Stimulated activated CD8-positive, alpha-beta memory T cell treated with anti-CD3 and anti-CD28 coated beads, Interleukin-12 subunit alpha, Interleukin-12 subunit beta, amount 100 ng/mL, for 24 hours (primary cell): ENCODE results near the gene TCF21.
"Not testable (repeated sequence)": the region's sequence is repeated elsewhere in the genome, so short reads cannot be mapped to it uniquely, and the experiment has no call there.

Experiments
- DNase-seq: peaks from one replicate; pipeline ENCODE4 v3.0.0-alpha.2; 2020; ENCODE audit errors: extremely low read depth

Gene TCF21

DNA sequence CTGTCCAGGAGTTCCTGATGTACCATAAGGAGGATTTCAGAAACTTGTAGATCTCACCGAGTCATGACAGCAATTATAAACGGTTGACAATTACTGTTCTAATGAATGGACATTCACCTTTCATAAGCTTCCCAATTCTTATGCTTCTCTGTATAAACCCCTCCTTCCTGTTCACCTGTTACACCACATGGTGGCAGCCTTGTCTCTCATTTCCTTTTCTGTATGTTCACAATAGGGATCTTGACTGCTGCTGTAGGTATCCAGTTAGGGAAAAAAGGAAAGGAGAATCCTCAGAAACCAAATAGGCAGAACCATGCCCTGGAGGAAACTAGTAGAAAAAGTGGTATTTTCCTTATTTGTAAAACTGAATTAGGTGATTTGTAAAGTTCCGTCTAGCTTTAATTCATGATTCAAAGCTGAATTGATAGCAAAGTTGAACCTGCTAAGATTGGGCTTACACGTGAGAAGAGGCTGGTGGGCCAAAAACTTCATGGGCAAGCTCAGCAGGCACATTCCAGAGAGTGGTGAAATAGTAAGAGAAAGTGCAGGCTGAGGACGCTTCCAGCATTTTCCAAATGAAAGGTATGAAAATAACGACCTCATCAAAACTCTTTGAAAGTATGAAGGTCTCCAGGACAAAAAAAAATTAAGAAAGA is 35.2 kb downstream of the TCF21 start:
- peak; percentile 3 for DNase-seq

DNA sequence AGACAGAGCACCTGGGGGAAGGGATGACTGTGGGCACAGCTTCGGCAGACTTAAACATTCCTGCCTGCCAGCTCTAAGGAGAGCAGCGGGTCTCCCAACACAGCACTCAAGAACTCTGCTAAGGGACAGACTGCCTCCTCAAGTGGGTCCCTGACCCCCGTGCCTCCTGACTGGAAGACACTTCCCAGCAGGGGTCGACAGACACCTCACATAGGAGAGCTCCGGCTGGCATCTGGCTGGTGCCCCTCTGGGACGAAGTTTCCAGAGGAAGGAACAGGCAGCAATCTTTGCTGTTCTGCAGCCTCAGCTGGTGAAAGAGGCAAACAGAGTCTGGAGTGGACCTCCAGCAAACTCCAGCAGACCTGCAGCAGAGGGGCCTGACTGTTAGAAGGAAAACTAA is 42.3 kb downstream of the TCF21 start:
- DNase-seq, result not testable (repeated sequence)

DNA sequence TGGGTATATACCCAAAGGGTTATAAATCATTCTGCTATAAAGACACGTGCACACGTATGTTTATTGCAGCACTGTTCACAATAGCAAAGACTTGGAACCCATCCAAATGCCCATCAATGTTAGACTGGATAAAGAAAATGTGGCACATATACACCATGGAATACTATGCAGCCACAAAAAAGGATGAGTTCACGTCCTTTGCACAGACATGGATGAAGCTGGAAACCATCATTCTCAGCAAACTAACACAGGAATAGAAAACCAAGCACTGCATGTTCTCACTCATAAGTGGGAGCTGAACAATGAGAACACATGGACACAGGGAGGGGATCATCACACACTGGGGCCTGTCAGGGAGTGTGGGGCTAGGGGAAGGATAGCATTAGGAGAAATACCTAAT is 47.4 kb downstream of the TCF21 start:
- not testable (repeated sequence) for DNase-seq

DNA sequence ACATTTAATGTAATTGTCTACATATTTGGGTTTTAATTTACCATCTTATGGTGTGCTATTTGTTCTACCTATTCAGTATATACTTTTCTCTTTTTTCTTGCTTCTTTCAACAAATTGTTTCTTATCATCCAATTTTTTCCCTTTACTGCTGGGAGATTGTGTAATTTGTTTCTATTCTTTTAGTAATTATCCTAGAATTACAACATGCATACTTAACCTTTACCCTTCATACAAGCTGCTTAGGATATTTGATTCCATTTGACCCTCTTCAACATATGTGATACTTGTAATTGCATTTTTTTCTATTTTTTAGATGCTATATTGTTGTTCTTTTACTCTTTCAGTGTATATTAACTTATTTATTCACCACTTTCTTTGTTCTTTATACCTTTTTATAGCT is 49.0 kb downstream of the TCF21 start:
- DNase-seq, result no peak

DNA sequence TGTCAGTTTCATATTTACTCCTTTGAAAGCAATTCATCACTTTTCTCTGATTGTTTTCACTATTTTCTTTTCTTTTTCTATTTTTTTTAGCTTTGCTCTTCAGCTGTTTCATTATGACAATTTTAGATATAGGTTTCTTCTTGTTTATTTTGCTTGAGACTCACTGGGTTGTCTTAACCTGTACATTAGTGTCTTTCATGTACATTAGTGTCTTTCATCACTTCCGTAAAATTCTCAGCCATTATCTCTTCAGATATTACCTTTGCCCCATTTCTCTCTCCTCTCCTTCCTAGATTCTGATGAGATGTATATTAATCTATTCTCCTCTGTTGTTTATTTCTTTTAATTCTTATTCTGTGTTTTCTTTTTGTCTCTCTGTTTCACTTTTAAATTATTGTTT is 49.6 kb downstream of the TCF21 start:
- DNase-seq, result no peak

DNA sequence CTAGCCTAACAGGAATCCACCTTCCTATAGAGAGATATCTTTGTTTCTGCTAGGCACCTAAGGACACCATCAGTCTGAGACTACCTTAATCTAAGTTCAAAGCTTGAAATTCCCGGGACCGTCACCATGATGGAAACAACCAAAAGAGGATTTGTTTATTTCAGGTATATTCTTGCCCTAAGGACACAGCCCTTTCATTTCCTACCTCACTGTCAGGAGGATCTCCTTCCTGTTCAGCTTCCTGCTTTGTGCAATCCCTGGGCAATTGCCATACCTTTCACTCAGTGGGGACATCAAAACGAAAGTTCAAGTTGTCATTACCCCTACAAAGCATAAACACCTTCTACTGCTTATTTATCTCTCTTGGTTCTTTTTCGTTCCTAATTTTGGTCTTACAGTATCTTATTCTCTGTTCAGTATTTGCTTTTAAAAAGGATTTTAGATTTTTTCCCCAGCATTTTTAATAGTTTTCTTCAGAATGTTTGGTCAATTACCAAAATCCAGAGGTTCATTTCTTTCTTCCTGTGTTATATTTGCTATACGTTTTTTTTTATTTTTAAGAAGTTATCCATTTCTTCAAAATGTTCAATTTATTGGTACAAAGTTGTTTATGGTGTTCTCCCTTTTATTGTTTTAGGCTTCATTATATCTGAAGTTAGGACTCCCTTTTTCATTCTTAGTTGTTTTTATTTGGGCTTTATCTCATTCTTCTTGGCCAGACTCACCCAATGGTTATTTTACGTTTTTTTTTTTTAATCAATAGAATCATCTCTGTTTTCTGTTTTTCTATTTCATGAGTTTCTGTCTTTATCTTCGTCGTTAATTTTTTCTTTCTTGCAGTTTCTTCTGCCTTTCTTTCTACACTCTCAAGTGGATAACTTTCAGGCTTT is 51.1 kb downstream of the TCF21 start:
- no peak for DNase-seq
